ENCODE data around the gene NCAPG2. TPM values are rescaled to one million over a fixed set of nuclear protein-coding genes. Genes with fewer than 3 reads are reported as not detected.
"Not testable (repeated sequence)": the region's sequence is repeated elsewhere in the genome, so short reads cannot be mapped to it uniquely, and the experiment has no call there.

The NCAPG2 gene
- total RNA-seq, 1 donor from 2014 or later, result 14.3 TPM

DNA sequence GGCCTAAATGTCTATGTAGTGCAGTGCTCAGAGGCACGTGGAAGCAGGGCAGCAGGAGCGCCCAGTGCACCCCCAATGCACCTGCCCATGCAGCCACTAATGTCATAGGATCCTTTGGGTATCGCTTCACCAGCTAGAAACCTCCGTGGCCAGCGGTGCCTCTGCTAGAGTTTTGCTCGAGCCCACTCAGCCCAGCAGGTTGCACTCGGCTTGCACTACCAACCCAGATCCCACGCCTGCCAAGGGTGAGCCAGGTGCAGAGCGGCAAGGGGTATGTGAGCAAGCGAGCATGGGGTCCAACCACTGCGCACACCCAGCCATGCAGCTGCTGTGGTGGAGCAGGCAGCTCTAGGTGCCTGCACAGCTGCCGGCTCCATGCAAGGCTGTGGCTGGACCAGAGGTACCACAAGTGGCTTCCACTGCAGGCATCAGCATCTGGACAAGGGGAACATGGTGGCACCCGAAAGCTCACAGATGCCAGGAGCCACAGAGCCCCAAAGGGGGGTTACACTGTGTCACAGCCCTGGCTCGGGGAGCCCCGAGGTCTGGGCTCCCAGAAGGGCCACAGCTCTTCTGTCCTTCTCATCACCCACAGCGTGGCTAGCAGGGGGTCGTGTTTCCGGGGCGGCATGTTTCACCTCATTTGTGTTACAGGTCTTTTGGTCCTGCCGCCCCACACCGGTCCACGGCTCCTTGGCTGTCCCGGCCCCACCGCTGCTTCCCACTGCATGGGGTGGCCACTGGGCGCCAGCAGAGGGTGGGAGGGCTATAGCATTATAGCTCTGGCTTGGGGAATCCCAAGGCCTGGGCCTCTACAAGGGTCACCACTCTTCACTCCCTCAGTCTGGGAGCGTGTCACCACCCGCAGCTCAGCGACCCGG, 2.3 kb upstream of the NCAPG2 start:
- no peak for DNase-seq

DNA sequence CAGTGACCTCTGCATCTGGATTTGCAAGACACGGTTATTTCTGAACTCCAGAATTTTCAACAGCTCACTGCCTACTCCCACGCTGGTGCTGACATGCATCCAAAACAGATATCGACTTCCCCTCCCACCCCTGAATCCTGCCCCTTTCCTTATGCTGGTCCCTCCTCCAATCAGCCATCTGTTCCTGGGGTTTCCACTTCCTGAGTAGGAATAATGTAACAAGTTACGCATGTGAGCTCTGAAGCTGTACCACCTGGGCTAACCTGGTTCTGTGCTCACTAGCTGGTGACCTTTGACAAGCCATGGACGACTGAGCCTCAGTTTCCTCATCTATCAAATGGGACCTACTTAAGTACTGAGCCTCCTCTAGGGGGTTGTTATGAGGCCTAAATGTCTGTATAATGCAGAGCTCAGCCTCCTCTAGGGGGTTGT, 1.7 kb upstream of the NCAPG2 start:
- DNase-seq, result no peak

- no peak for DNase-seq
Measured at GRCh38 chr7:158705234-158705850, 738 bp upstream of the NCAPG2 start.

DNA sequence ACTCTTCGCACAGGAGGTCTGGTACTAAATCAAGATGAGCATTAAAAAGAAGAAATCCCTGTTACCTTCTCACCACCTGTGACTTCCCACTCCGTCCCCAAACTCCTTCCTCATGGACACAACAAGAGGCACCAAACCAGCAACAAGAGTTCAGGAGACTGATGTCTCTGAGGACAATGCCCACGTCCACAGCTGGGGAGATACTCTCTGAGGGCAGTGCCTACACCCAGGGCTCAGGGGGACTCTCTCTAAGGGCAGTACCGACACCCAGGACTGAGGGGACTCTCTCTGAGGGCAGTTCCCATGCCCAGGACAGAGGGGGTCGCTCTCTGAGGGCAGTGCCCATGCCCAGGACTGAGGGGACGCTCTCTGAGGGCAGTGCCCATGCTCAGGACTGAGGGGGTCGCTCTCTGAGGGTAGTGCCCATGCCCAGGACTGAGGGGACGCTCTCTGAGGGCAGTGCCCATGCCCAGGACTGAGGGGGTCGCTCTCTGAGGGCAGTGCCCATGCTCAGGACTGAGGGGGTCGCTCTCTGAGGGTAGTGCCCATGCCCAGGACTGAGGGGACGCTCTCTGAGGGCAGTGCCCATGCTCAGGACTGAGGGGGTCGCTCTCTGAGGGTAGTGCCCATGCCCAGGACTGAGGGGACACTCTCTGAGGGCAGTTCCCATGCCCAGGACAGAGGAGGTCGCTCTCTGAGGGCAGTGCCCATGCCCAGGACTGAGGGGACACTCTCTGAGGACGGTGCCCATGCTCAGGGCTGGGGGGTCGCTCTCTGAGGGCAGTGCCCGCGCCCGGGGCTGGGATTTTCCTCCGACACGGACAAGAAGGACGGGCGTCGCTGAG, 703 bp downstream of the NCAPG2 start:
- not testable (repeated sequence) for DNase-seq

GRCh38 chr7:158702944-158703343, 1.7 kb downstream of the NCAPG2 start:
- no peak for DNase-seq

DNA sequence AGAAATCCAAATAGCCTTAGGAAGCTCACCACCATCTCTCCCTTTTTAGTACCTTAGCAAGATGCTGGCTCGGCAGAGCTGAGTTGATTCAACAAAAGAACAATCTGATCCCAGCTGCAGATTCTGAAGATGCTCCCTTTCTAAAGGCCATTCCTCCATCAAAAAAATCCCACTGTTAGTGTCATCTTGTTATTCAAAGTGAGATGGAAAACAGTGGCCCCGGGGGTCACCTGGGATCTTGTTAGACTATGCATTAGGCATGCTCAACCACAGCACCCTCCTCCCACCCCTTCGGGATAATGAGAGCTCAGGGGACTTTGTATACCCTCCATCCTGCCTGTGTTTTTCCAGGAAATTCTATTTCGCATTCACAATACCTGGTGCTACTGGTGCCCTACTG, 2.4 kb downstream of the NCAPG2 start:
- no peak for DNase-seq

- DNase-seq, result no peak
Measured at GRCh38 chr7:158700008-158700407, 4.6 kb downstream of the NCAPG2 start.

- DNase-seq, result no peak
Measured at GRCh38 chr7:158699341-158699740, 5.3 kb downstream of the NCAPG2 start.

GRCh38 chr7:158698657-158699195, 5.9 kb downstream of the NCAPG2 start:
- no peak for DNase-seq

DNA sequence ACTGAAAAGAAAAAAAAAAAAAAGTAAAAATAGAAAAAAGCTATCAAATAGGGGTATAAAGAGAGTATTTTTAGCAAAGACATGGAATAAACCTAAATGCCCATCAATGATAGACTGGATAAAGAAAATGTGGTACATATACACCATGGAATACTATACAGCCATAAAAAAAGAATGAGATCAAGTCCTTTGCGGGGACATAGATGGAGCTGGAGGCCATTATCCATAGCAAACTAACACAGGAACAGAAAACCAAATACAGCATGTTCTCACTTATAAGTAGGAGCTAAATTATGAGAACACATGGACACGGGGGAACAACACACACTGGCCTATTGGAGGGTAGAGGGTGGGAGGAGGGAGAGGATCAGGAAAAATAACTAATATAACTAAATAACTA, 7.0 kb downstream of the NCAPG2 start:
- not testable (repeated sequence) for DNase-seq

DNA sequence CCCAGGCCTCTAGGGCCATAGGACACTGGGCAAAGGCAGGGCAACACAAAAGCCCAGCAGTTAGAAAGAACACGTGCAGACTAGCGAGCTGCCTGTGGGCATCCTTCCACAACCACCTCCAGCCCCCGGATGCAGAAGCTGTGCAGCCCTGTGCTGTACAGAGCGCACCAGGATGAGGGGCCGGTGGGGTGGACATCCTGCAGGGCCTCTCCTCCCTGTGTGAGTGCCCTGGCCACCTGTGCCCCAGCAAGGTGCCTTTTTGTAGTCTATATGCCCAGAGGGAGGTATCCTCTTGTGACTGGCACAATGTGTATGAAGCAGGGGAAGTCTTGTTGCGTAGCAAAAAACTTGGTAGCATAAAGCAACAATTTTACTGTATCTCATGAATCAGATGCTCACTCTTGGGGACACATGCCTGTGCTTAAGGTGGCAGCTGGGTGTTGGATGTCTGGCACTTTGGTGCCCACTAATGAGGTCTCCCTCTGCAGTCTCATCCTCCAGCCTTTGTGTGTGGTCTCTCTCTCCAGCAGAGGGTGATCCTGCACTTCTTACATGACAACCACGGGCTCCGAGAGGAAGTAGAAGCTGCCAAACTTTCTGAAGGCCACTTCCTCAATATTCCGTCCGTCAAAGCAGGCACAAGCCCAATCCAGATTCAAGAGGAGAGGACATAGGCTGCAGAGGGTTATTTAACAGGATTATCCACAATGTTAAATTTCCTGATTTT, 8.7 kb downstream of the NCAPG2 start:
- peak; percentile 9 for DNase-seq

DNA sequence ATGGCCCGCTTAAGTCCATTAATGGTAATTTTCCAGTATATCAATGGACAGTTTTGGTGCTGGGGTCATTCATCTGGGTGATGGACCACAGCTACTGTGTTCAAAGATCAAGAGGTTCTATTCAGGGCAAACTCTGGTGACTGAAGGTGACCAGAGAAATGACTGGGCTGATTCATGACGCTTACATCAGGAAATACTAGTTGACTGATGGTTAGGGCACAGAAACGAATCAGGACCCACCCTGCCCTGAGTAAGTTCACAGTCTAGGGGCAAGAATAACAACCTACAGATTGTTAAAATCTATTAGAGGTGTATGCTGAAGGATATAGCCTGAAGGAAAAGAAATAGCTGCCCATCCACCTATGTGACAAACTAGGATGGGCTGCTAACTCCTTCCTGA, 9.5 kb downstream of the NCAPG2 start:
- DNase-seq, result no peak

GRCh38 chr7:158694650-158695049, 10.0 kb downstream of the NCAPG2 start:
- DNase-seq, result no peak

DNA sequence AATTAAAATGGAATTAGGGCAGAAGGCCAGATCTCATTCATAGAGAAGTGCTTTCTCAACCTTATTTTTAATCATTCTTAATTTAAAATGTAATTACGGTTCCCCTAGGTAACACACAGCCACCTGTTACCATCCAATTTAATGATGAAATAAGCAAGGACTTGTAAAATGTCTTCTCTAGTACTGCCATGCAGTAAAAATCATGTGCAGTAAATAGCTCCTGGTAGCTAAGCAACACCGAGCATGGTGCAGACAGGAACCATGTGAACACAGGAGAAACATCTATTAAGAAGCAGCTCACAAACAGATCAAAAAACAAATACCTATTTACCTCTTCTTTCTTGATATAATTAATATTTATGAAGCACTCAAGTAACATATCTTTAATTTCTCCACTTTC, 15.1 kb downstream of the NCAPG2 start:
- DNase-seq, result no peak

DNA sequence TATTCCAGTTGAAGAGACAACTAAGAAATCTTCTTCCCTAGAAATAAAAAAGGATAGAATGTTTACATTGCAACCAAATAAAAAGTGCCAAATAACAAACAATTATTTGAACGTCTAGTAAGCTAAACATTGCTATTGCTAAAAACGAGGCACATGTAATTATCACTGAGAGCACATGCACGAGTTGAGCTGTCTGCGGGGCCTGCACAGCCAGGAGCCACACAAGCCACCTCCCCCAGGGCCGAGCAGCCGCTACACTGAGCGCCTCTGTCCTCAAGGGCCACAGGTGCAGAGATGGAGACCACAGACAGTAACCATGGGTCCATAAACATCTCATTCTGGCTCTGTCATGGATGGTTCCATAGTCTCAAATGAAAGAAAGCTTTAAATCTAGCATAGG, 17.2 kb downstream of the NCAPG2 start:
- no peak for DNase-seq

GRCh38 chr7:158685693-158686092, 18.9 kb downstream of the NCAPG2 start:
- DNase-seq, result no peak

DNA sequence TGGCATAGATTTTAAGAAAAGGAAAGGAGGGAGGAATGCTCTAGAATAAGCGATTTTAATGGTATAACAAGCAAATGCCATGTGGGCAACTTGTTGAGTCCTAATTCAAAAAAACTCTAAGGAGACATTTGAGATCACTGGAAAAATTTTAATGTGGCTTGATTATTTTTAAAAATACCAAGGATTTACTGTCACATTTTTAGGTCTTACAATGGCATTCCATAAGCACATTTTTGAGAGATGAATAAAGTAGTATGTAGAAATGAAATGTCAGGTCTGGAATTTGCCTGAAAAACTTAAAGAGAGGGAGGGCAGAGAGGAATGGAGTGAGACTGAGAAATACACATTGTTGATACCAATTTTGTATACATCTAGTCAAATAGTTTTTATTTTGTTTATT, 20.3 kb downstream of the NCAPG2 start:
- DNase-seq, result no peak

DNA sequence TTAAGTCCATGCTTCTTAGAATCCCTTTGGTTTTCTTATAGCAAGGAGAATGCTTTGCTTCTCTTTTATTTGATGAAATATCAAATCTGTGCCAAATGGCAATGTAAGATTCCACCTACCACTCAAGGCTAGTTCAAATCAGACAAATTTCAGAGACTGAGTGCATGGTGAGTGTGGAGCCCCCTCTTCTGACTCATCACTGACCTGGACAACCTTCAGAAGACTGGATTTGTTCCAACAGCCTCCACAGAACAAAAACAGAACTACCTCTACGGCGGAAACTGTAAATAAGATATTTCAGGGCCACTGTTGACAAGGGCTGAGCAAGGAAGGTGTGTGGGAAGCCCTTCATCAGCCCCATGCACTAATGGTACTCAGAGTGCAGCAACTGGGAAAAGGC, 21.1 kb downstream of the NCAPG2 start:
- no peak for DNase-seq

DNA sequence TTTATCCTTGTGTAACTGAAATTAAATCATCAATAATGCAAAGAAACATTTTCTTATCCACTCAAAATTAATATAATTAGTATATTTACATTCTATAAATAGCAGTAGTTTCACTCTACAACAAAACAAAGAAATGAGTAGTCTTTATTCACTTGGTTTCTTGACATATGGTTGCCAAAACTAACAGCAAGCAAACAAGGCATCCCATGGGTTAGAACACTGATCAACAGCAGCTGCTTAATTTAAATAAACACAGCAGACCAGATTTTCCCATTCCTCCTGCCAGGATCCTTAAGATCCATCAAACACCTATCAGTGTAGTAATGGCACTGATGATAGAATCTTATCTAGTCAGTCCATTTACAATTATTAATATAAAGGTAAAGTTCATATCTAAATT, 22.1 kb downstream of the NCAPG2 start:
- DNase-seq, result no peak

DNA sequence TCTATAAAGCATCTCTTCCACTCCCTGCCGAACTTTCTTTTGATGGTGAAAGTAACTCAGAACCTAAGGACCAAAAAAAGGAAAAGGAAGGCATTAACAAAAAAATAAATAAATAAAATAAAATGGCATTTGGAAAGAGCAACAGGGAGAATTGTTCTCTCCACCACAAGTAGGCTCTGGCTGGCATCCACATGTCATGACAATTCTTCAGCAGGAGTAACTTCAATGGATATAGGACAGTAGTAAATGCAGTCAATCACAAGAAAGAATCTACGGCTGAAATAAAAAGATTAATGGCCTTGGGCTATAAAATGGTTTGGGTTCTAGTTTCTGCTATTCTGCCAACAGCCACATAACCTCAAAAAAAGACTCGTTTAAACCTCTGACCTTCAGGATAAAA, 23.9 kb downstream of the NCAPG2 start:
- no peak for DNase-seq

GRCh38 chr7:158676906-158677305, 27.7 kb downstream of the NCAPG2 start:
- DNase-seq, result no peak

All from occipital lobe (tissue), 2 donors.